ENCODE results near the gene SPATA33.
"Not testable (repeated sequence)": the region's sequence is repeated elsewhere in the genome, so short reads cannot be mapped to it uniquely, and the experiment has no call there.

Gene SPATA33

DNA sequence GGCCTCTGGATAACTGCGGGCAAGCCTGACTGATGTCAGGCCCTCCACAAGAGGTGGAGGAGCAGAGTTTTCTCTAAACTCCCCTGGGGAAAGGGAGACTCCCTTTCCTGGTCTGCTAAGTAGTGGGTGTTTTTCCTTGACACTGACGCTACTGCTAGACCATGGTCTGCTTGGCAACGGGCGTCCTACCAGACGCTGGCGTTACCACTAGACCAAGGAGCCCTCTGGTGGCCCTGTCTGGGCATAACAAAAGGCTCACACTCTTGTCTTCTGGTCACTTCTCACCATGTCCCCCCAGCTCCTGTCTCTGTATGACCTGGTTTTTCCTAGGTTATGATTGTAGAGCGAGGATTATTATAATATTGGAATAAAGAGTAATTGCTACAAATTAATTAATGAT, 9.4 kb downstream of the SPATA33 start:
- peak; percentile 5 for DNase-seq

DNA sequence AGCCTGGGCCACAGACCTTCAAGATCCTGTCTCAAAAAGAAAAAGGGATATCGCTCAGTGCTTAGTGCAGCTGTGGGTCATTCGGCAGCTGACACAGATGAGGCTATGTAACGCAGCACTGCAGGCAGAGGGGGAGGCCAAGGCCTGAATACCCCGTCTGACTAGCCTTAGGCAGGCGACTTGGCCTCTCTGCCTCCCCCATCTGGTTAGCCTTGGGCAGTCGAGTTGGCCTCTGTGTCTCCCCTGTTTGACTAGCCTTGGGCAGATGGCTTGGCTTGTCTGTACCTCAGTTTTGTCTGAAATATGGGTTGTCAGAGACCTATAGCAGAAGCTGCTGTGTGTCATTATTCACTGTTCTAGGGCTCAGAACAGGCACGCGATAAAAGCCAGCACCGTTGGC, 10.0 kb downstream of the SPATA33 start:
- no peak for DNase-seq

DNA sequence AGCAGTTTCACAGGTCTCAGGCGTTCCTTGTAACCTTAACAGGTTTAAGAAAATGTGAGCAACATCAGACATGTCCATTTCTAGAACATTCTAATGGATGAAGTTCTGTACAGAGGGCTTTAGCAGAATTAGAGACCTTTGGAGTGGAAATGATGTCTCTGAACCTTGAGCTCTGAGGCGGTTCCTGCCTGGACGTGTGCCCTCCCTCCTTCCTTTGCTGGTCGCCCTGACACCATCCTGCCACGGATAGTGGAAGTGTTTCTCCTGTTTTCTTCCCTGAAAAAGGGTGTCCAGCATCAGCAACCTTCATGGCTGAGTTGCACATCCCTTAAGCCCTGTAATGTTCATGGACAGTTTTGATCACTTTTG, 11.1 kb downstream of the SPATA33 start:
- DNase-seq = no peak

DNA sequence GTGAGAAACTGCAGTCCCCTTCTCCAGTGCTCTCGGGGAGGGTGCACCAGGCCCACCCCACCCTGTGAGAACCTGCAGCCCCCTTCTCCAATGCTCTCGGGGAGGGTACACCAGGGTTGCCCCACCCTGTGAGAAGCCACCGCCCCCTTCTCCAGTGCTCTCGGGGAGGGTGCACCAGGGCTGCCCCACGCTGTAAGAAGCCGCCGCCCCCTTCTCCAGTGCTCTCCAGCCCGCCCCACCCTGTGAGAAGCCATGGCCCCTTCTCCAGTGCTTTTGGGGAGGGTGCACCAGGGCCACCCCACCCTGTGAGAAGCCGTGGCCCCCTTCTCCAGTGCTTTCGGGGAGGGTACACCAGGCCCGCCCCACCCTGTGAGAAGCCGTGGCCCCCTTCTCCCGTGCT, 12.1 kb downstream of the SPATA33 start:
- no peak for DNase-seq

DNA sequence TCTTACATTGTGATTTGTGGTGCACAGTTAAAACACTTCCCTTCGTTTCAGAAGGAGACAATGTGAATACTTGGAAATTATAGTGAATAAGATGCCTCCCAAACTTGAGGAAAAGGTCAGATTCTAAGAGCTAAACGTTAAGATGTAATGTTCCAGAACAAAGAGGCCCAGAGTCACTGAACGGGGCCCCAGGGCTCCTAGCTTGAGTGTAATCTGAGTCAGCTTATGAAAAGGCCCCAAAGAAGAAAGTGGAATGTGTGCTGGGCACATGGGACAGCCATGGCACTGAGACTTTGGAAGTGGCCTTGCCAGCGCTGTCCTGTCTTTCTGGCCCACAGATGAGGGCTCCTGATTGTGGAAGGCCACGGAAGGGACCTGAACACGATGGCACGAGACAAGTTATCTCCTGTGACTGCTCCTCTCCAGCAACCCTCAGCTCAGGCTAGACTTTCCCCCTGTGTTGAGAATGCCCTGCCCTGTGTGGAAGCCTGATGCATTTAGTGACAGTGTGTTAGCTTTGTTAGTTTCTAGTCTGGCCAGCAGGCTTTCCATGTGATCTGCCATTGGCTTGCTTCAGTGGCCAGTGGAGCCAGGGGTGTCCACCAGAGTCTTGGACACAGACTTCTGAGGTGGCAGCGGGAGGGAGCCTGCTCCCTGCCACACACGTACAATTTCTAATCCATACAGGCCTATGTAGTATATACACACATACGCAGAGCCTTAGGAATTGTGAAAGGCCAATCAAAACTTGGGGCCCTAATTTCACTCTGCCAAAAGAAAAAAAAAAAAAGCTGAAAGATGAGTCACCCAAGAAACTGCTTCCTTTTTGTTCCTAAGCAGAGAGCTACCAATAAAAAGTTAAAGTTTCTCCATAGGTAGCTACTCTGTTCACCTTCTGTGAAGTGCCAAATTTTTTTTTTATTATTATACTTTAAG, 13.1 kb downstream of the SPATA33 start:
- DNase-seq = no peak

DNA sequence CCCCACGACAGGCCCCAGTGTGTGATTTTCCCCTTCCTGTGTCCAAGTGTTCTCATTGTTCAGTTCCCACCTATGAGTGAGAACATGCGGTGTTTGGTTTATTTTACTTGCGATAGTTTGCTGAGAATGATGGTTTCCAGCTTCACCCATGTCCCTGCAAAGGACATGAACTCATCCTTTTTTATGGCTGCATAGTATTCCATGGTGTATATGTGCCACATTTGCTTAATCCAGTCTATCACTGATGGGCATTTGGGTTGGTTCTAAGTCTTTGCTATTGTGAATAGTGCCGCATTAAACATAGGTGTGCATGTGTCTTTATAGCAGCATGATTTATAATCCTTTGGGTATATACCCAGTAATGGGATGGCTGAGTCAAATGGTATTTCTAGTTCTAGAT, 13.9 kb downstream of the SPATA33 start:
- DNase-seq = not testable (repeated sequence)

DNA sequence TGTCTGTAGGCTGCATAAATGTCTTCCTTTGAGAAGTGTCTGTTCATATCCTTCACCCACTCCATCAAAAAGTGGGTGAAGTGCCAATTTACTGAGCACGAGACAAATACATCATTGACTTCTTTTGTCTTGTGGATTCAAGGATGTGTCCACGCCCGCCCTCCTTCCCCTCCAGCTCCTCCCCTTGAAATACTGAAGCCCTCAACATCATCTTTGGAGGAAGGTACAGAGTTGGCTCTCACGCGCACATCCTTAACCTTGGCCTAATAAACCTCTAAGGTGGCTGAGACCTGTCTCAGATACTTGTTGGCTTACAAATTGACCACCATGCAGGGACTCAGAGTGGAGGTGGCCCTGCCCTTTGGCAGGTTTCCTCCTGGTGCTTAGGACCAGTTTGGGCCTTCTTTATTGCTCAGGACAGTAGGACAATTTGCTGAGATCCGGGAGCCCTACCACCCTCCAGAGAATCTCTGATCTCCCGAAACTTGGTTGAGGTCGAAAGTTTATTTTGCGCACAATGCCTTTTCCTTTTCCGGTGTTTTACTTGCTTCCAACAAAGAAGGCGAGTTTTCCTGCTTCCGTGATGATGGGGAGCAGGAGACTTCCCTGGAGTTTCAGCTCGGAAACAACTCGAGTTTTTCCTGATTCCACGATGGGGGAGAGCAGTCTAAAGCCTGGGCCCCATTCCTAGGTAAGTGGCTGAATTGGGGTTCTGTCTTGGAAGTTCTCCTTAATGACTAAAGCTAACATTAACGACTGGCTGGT, 14.7 kb downstream of the SPATA33 start:
- DNase-seq = no peak

DNA sequence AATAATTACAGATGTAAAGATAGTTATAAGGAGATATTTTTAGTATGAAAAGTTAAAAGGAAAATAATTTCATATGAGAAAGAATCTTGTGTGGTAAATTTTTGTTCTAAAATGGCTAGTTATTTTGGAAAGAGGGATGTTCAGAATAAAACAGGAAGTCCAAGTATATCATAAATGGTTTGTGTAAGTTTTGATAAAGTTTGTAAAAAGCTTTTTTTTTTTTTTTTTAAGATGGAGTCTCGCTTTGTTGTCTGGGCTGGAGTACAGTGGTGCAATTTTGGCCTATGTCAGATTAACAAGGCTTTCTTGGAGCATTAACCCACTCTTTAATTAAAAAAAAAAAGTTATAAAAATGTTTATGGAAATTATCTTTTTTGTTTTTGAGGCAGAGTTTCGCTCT, 20.6 kb downstream of the SPATA33 start:
- no peak for DNase-seq

DNA sequence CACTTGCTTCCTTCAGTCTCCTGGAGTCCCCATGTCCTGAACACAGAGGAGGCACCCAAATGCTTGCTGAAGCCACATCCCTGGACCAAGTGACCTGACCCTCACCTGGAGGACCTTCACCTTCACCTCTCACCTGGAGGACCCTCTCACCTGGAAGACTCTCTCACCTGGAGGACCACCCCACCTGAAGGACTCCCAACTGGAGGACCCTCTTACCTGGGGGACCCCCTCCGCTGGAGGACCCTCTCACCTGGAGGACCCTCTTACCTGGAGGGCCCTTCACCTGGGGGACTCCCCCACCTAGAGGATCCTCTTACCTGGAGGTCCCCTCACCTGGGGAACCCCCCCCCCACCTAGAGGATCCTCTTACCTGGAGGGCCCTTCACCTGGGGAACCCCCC, 28.3 kb downstream of the SPATA33 start:
- no peak for DNase-seq

DNA sequence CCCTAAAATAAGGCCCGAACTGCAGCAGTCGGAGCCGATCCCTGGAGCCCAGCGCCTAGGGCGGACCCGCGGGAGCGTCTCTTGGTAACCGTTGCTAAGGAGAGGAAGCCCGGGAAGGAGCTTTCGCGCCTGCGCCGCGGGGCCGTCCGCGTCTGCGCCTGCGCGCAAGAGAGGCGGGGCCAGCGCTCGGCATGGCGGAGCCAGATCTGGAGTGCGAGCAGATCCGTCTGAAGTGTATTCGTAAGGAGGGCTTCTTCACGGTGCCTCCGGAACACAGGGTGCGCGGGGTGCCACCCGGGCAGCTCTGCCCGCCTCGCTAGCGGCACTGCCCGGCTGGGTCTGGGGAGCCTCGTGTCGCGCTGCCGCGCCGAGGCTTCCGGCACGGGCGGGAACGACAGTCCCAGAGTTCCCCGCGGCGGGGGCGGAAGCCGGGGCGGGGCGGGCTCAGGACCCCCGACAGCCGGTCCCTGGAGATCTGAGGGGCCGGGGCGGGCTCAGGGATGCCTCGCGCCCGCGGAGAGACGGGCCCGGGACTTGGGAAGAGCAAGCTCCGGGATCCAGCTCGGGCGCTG, 29.0 kb downstream of the SPATA33 start, which contains the start of gene CDK10:
Gene CDK10 (plus strand): TSS at position 170 of the 572 bp plus-strand sequence. CDS start 22 bp downstream, at position 192.
- peak; percentile 62 for DNase-seq

DNA sequence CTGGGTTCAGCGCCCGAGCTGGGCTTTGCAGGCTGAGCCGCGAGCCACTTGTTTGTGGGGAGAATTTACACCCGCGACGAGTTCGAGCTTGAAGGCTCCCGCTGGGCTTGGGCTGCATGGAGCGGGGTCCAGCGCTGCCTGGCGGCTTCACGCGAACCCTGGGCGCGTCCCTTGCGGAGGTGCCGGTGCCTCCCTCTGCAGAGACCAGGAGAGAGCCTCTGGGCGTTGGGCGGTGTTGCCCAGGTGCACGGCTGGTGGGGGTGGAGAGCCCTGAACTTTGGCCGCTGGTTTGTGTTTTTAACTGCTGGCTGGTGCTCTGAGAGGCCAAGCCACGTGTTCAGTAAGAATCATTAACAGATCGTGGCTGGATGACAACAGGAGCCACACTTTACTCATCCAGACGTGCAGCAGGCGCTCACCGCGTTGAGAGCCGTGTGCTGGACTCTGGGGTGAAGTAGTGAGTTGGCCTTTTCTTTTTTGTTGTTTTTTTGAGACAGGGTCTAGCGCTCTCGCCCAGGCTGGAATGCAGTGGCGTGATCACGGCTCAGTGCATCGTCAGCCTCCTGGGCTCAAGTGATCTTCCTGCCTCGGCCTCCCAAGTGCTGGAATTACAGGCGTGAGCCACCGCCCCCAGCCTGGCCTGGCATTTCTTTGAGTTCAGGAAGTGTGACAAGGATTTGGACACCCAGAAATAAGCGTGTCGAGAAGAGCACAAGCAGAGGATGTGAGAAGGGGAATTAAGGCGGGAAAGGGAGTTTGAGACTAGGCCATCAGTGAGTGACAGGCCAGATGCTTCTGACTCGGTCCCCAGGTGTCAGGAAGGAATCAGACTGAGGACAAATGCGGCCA, 29.7 kb downstream of the SPATA33 start:
- no peak for DNase-seq

DNA sequence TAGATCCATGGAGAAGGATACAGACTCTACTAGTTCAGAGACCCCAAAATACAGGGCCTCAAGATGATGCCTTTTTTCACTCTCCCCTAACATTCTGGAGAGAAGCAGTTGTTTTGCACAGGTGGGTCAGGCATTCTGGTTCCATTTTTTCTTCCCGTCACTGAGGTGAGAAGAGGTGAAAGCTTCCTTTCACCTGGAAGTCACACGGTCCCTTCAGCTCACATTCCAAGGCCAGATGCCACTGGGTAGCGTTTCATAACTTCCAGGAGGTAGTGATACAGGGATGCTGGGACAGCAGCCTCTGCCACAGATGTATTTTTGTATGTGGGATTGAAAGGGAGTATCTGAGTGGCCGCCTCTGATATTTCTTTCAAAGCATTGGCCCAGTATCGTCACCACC, 30.8 kb downstream of the SPATA33 start:
- DNase-seq = no peak

DNA sequence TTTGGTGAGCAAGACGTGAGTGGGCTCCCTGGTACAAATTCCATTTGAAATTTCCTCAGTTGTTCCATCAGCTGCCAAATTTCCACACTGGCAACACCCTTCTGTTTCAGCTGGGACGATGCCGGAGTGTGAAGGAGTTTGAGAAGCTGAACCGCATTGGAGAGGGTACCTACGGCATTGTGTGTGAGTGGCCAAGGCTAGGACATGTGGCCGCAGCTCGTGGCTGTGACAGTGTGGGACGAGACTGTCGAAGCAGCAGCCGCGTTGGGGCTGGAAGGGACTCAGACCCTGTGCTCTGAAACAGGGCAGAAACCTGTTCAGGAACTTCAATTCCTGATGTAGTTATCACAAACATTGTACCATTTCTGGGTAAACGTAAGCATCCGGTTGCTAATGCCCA, 31.5 kb downstream of the SPATA33 start:
- DNase-seq = no peak

DNA sequence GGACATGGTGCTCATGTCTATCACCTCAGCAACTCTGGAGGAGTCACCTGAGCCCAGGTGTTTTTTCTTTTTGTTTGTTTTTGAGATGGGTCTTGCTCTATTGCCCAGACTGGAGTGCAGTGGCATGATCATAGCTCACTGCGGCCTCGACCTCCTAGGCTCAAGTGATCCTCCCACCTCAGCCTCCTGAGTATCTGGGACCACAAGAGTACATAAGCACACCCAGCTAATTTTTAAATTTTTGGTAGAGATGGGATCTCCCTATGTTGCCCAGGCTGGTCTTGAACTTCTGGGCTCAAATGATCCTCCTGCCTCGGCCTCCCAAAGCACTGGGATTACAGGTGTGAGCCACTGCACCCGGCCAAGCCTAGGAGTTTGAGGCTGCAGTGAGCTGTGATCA, 32.0 kb downstream of the SPATA33 start:
- not testable (repeated sequence) for DNase-seq

DNA sequence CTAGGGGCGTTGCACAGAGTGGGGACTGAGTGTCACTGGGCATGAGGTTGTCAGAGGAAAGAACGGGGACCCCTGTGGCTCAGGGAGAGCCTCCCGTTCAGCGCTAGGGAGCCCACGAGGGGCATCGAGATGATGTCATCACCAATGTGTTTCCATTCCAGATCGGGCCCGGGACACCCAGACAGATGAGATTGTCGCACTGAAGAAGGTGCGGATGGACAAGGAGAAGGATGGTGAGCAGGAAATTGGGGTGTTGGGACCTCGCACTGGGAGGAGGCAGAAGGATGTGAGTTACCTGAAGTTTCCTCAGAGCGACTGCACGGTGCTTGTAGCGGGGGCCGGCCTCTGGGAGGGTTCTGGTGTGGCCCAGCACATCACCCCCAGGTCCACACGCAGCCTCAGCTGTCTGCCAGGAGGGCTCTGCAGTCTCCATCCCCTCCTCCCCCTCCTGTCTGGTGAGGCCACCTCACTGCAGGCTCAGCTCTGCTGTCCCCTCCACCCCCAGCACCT, 32.8 kb downstream of the SPATA33 start:
- no peak for DNase-seq

DNA sequence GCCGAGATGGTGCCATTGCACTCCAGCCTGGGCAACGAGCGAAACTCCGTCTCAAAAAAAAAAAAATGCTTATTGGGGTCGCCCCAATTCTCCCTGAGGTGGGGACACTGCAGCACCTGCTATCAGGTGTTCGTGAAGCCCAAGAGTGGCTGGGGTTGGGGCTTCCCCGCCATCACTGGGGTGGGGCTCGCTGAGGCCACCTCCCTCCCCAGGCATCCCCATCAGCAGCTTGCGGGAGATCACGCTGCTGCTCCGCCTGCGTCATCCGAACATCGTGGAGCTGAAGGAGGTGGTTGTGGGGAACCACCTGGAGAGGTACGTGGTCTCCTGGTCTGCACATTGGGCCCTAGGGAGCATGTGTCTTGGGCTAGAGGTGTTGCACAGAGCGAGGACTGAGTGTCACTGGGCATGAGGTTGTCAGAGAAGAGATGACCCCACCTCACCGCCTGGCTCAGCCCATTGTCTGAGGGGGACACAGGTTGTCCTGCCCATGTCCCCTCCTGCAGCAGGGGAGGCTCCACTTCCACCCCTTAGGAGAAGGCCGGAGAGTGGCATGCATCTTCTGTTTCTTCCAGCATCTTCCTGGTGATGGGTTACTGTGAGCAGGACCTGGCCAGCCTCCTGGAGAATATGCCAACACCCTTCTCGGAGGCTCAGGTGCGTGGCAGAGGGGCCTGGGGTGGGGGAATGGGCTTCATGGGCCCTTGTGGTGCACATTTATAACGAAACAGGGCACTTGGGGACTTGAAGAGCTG, 33.8 kb downstream of the SPATA33 start:
- DNase-seq = no peak

DNA sequence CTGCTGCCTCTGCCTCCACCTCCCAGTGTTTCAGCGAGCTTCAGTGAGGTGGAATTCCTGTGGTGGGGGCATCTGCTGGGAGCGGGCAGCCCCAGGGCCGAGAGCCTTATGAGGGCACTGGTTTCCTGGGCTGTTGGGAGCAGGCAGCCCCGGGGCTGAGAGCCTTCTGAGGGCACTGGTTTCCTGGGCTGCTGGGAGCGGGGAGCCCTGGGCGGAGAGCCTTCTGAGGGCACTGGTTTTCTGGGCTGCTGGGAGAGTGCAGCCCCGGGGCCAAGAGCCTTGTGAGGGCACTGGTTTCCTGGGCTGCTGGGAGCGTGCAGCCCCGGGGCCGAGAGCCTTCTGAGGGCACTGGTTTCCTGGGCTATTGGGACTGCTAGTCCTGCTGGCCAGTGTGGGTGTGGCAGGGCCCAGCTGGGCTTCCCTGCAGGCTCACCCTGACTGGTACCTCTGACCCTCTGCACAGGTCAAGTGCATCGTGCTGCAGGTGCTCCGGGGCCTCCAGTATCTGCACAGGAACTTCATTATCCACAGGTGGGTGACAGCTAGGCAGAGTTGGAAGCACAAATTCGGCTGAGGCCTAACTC, 34.4 kb downstream of the SPATA33 start:
- DNase-seq = no peak

DNA sequence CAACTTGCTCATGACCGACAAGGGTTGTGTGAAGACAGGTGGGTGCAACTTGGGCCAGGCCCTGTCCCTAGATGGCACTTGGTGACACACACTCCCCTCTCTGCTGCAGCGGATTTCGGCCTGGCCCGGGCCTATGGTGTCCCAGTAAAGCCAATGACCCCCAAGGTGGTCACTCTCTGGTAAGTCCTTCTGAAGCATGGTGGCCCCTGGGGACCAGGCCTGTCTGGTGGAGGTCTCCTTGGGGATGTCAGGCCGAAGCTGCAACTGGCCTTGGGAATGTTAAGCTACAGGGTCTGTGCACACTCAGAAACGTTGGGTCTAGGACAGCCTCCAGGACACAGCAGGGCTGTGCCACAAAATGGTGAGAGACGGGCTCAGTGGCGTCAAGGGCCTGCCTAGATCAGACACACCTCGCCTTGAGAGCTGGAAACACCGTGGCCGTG, 35.7 kb downstream of the SPATA33 start:
- no peak for DNase-seq

DNA sequence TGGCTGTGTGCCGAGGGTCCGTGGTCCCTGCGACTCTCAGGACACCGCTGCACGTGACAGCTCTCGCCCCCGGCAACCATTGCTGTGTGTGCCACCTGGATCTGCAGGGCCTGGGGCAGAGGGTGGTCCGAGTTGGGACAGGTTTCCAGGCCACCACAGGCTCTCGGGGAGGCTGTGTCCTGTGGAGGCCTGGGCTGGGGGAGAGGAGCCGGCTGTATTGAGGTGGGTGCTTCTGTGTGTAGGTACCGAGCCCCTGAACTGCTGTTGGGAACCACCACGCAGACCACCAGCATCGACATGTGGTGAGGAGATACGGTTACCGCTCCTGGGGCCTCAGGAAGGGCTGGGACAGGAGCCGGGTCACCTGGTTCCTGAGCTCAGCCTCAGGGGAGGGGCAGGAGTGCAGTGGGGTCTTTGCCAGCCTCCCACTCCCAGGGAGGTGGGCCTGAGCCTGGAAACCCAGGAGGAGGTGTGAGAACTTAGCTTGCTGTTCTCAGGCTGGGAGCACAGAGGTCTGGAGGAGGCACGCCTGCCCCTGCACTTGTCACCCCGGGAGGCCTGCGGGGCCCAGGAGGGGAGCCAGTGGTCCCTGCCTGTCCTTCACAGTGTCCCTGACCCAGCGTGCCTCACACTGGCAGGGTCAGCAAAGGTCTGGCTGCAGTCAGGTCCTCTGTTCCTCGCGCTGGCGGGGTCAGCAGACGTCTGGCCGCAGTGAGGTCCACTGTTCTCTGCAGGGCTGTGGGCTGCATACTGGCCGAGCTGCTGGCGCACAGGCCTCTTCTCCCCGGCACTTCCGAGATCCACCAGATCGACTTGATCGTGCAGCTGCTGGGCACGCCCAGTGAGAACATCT, 36.5 kb downstream of the SPATA33 start:
- no peak for DNase-seq

DNA sequence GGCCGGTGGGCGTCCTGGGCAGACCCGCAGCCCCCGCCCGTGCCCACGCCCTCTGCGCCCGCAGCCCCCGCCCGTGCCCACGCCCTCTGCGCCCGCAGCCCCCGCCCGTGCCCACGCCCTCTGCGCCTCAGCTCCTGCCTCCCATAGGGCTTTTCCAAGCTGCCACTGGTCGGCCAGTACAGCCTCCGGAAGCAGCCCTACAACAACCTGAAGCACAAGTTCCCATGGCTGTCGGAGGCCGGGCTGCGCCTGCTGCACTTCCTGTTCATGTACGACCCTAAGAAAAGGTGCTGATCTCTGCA, 37.1 kb downstream of the SPATA33 start:
- not testable (repeated sequence) for DNase-seq

Measured in NCI-H2029 (cell line).